ENCODE data around the gene UBE2Z.

- TF ChIP-seq POLR2A (IDR thresholded peaks at IDR 0.05; ENCODE audit: low read depth, low read length), result no peak
- TF ChIP-seq POLR2AphosphoS5 (IDR thresholded peaks at IDR 0.05; ENCODE audit: low read depth, low read length), result no peak
- TF ChIP-seq TAF1 (IDR thresholded peaks at IDR 0.05; ENCODE audit: low read depth, low read length), result no peak
- no peak for TF ChIP-seq SPI1 (IDR thresholded peaks at IDR 0.05; ENCODE audit: low read depth, low read length)
- TF ChIP-seq POU2F2 (IDR thresholded peaks at IDR 0.05; ENCODE audit: low read depth, low read length), result no peak
Measured at GRCh38 chr17:48873696-48874443, 34.3 kb upstream of the UBE2Z start.
